ENCODE measurements around the gene HMX1. TPM values are rescaled to one million over a fixed set of nuclear protein-coding genes. Genes with fewer than 3 reads are reported as not detected.

Gene HMX1
- polyA plus RNA-seq, 1 of the 3 experiments (the other 2 are of a cell fraction): 0.20 TPM

DNA sequence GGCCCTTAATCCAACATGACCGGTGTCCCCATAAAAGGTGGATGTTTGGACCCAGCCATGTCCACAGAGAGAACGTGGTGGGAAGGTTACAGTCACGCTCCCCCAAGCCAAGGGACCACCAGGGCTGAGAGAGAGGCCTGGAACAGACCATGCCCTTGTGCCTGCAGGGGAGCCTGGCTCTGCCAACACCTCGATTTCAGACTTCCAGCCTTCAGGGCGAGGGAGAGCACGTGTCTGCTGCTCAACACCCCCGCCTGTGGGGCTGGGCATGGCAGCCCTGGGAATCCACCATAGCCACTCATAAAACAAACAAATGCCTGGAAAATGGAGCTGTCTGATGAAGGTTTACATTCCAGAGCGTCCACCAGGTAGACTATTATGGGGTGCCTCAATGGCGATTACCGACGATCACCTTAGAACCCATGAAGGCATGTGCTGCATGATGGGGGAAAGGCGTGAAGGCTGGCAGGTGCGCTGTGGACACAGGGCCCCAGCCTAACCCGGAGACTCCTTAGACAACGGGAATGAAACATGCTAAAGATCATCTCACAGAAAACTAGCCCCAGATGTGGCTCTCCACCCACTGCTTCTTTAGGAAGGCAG, 42.3 kb upstream of the HMX1 start (continued):
- TF ChIP-seq GATA2 (CRISPR knock-in tag; IDR thresholded peaks at IDR 0.05): no peak
- TF ChIP-seq TAF1 (IDR thresholded peaks at IDR 0.05; ENCODE audit: borderline replicate concordance, low read depth, low read length): no peak
- TF ChIP-seq, protein P1, sequence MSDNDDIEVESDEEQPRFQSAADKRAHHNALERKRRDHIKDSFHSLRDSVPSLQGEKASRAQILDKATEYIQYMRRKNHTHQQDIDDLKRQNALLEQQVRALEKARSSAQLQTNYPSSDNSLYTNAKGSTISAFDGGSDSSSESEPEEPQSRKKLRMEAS (IDR thresholded peaks at IDR 0.05; ENCODE audit: low read depth): no peak

DNA sequence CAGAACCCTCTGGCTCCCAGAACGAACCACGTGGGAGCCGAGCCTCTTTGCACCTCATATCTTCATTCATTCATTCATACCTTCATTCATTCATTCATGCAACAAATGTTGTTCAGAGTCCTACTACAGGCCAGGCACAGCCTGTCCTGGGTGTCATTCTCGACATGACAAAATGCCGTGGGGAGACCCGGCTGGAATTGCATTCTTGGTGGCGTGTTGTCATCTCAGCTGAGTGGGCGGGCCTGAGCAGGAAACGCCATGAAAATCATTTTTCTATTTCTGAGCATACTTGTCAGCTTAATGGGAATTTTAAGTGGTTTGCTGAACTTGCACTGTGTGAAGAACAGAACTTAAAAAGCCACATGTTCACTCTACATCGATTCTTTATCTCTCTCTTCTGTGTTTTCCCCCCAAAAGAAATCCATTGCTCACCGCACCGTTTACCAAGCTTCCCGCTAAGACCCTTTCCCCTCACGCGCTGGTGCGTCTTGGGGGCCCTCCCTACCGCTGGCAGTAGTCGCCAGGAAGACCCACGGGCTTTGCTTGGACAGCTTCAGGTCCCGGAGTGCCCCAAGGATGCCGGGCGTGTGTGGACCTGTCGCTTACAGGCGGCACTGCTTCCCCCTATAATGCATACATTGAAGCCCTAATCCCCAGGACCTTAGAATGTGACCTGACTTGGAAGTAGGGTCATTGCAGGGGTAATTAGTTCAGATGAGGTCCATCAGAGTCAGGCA, 41.6 kb upstream of the HMX1 start:
- Histone ChIP-seq H3K9me2 (no peaks in the 10 kb centered on the region), H3K9ac (no peak overlapping the region), H3K36me3 (replicated peaks in 1 of 2; ENCODE audit: control insufficient read depth in 1 of 2, insufficient read depth in 2 of 2, low read length in 1 of 2) (no peaks in the 10 kb centered on the region), H3F3A (replicated peaks; ENCODE audit: insufficient read depth) (no peaks in the 10 kb centered on the region), H4K20me1 (ENCODE audit: insufficient read depth) (no peaks in the 10 kb centered on the region), H3K4me3 (ENCODE audit: low read depth in 2 of 2, low read length in 1 of 2) (no peak overlapping the region), H3K27ac (ENCODE audit: low read depth in 2 of 2, low read length in 1 of 2) (no peak overlapping the region), H3K4me2 (no peak overlapping the region), H2AFZ (ENCODE audit: low read depth) (no peak overlapping the region), H3K79me2 (ENCODE audit: insufficient read depth) (no peaks in the 10 kb centered on the region), H3K9me3 (no peaks in the 10 kb centered on the region), H3K4me1 (ENCODE audit: control insufficient read depth in 1 of 2, insufficient read depth in 2 of 2, low read depth in 1 of 2, low read length in 1 of 2) (peaks cover 0 to 15% of the 10 kb centered on the region in 2 experiments; a peak in 1 of 4 replicates), H3K27me3 (ENCODE audit: insufficient read depth) (no peaks in the 10 kb centered on the region)
- WGBS (ENCODE audit: low lambda C conversion rate): 73% methylated on average over 24 of the region's 24 CpGs
- ChIA-PET CTCF (interaction anchor here (2.0 to 5.8 kb wide), 2 partner anchors 225 to 305 kb away, joined by 8 to 89 read pairs; no protein-coding TSS in a partner anchor), POLR2A (no interaction called here)
- DNase-seq: peak; percentile 8
- TF ChIP-seq, protein P2, sequence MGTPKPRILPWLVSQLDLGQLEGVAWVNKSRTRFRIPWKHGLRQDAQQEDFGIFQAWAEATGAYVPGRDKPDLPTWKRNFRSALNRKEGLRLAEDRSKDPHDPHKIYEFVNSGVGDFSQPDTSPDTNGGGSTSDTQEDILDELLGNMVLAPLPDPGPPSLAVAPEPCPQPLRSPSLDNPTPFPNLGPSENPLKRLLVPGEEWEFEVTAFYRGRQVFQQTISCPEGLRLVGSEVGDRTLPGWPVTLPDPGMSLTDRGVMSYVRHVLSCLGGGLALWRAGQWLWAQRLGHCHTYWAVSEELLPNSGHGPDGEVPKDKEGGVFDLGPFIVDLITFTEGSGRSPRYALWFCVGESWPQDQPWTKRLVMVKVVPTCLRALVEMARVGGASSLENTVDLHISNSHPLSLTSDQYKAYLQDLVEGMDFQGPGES (IDR thresholded peaks at IDR 0.05; ENCODE audit: low read depth, low read length): no peak
- TF ChIP-seq, protein P3, sequence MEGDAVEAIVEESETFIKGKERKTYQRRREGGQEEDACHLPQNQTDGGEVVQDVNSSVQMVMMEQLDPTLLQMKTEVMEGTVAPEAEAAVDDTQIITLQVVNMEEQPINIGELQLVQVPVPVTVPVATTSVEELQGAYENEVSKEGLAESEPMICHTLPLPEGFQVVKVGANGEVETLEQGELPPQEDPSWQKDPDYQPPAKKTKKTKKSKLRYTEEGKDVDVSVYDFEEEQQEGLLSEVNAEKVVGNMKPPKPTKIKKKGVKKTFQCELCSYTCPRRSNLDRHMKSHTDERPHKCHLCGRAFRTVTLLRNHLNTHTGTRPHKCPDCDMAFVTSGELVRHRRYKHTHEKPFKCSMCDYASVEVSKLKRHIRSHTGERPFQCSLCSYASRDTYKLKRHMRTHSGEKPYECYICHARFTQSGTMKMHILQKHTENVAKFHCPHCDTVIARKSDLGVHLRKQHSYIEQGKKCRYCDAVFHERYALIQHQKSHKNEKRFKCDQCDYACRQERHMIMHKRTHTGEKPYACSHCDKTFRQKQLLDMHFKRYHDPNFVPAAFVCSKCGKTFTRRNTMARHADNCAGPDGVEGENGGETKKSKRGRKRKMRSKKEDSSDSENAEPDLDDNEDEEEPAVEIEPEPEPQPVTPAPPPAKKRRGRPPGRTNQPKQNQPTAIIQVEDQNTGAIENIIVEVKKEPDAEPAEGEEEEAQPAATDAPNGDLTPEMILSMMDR (IDR thresholded peaks at IDR 0.05): no peak
- TF ChIP-seq, protein P4, sequence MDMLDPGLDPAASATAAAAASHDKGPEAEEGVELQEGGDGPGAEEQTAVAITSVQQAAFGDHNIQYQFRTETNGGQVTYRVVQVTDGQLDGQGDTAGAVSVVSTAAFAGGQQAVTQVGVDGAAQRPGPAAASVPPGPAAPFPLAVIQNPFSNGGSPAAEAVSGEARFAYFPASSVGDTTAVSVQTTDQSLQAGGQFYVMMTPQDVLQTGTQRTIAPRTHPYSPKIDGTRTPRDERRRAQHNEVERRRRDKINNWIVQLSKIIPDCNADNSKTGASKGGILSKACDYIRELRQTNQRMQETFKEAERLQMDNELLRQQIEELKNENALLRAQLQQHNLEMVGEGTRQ (IDR thresholded peaks at IDR 0.05; ENCODE audit: borderline replicate concordance, low read depth, low read length): no peak
- TF ChIP-seq TEAD4 (IDR thresholded peaks at IDR 0.05; ENCODE audit: borderline replicate concordance, insufficient read depth) (no peak), RFX5 (IDR thresholded peaks at IDR 0.05; ENCODE audit: low read length) (no peak), CHD2 (IDR thresholded peaks at IDR 0.05; ENCODE audit: low read length, partially characterized antibody) (no peak), MEF2A (IDR thresholded peaks at IDR 0.05; ENCODE audit: borderline replicate concordance, low read depth) (no peak), FOXM1 (IDR thresholded peaks at IDR 0.05; ENCODE audit: low read depth) (no peak), EZH2phosphoT487 (IDR thresholded peaks at IDR 0.05; ENCODE audit: borderline replicate concordance, low read depth) (no peak), POLR2AphosphoS5 (IDR thresholded peaks at IDR 0.05; ENCODE audit: low read depth, low read length) (no peak), MXI1 (IDR thresholded peaks at IDR 0.05; ENCODE audit: low read depth, low read length) (no peak), YY1 (IDR thresholded peaks at IDR 0.05; ENCODE audit: low read depth) (no peak), NRF1 (IDR thresholded peaks at IDR 0.05; ENCODE audit: low read depth, low read length) (no peak)
- TF ChIP-seq, protein P5, sequence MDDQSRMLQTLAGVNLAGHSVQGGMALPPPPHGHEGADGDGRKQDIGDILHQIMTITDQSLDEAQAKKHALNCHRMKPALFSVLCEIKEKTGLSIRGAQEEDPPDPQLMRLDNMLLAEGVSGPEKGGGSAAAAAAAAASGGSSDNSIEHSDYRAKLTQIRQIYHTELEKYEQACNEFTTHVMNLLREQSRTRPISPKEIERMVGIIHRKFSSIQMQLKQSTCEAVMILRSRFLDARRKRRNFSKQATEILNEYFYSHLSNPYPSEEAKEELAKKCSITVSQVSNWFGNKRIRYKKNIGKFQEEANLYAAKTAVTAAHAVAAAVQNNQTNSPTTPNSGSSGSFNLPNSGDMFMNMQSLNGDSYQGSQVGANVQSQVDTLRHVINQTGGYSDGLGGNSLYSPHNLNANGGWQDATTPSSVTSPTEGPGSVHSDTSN (IDR thresholded peaks at IDR 0.05): no peak
- TF ChIP-seq, protein P6, sequence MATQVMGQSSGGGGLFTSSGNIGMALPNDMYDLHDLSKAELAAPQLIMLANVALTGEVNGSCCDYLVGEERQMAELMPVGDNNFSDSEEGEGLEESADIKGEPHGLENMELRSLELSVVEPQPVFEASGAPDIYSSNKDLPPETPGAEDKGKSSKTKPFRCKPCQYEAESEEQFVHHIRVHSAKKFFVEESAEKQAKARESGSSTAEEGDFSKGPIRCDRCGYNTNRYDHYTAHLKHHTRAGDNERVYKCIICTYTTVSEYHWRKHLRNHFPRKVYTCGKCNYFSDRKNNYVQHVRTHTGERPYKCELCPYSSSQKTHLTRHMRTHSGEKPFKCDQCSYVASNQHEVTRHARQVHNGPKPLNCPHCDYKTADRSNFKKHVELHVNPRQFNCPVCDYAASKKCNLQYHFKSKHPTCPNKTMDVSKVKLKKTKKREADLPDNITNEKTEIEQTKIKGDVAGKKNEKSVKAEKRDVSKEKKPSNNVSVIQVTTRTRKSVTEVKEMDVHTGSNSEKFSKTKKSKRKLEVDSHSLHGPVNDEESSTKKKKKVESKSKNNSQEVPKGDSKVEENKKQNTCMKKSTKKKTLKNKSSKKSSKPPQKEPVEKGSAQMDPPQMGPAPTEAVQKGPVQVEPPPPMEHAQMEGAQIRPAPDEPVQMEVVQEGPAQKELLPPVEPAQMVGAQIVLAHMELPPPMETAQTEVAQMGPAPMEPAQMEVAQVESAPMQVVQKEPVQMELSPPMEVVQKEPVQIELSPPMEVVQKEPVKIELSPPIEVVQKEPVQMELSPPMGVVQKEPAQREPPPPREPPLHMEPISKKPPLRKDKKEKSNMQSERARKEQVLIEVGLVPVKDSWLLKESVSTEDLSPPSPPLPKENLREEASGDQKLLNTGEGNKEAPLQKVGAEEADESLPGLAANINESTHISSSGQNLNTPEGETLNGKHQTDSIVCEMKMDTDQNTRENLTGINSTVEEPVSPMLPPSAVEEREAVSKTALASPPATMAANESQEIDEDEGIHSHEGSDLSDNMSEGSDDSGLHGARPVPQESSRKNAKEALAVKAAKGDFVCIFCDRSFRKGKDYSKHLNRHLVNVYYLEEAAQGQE (IDR thresholded peaks at IDR 0.05; ENCODE audit: low read depth, low read length): no peak
- TF ChIP-seq, protein P7, sequence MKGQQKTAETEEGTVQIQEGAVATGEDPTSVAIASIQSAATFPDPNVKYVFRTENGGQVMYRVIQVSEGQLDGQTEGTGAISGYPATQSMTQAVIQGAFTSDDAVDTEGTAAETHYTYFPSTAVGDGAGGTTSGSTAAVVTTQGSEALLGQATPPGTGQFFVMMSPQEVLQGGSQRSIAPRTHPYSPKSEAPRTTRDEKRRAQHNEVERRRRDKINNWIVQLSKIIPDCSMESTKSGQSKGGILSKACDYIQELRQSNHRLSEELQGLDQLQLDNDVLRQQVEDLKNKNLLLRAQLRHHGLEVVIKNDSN (IDR thresholded peaks at IDR 0.05; ENCODE audit: borderline replicate concordance, low read depth): no peak

Data from SK-N-SH (cell line).